GM23248 (cell line): Measurements from ENCODE around the gene SPTAN1. TPM values are rescaled to one million over a fixed set of nuclear protein-coding genes. Genes with fewer than 3 reads are reported as not detected.
"Not testable (repeated sequence)": the region's sequence is repeated elsewhere in the genome, so short reads cannot be mapped to it uniquely, and the experiment has no call there.

Source experiments
- DNase-seq: peaks from one replicate; pipeline ENCODE4 v3.0.0-alpha.2; 2015
- H2AFZ ChIP-seq: fragments of 200-600 bp; sonication (generic); 2 replicates; pipeline ENCODE4 v1.6.1; 2016; ENCODE audit warnings: antibody characterized with exemption
- H3F3A ChIP-seq: fragments of 200-600 bp; sonication (generic); 2 replicates; pipeline ENCODE4 v1.6.1; 2016; ENCODE audit warnings: mild to moderate bottlenecking, antibody characterized with exemption, mixed run types; ENCODE audit not compliant: insufficient read depth
- H3K27ac ChIP-seq: fragments of 200-600 bp; sonication (generic); 2 replicates; pipeline ENCODE4 v1.5.1; 2016; ENCODE audit warnings: mild to moderate bottlenecking
- H3K27me3 ChIP-seq: fragments of 200-600 bp; sonication (generic); replicated peaks from 2 replicates; pipeline ENCODE4 v1.6.1; 2016; ENCODE audit warnings: mild to moderate bottlenecking; ENCODE audit not compliant: insufficient read depth
- H3K36me3 ChIP-seq: fragments of 200-600 bp; sonication (generic); 2 replicates; pipeline ENCODE4 v1.6.1; 2016; ENCODE audit warnings: low read depth, mild to moderate bottlenecking
- H3K4me1 ChIP-seq: fragments of 200-600 bp; sonication (generic); 2 replicates; pipeline ENCODE4 v1.6.1; 2016; ENCODE audit warnings: mild to moderate bottlenecking; ENCODE audit not compliant: insufficient read depth
- H3K4me2 ChIP-seq: fragments of 200-600 bp; sonication (generic); one replicate; pipeline ENCODE4 v1.6.1; 2016; ENCODE audit warnings: mild to moderate bottlenecking; ENCODE audit not compliant: unreplicated experiment
- H3K4me3 ChIP-seq: fragments of 200-600 bp; sonication (generic); 2 replicates; pipeline ENCODE4 v1.5.1; 2016; ENCODE audit warnings: mild to moderate bottlenecking
- H3K79me2 ChIP-seq: fragments of 200-600 bp; sonication (generic); 2 replicates; pipeline ENCODE4 v1.6.1; 2016; ENCODE audit warnings: mild to moderate bottlenecking; ENCODE audit not compliant: insufficient read depth
- H3K9ac ChIP-seq: fragments of 200-600 bp; sonication (generic); 2 replicates; pipeline ENCODE4 v1.6.1; 2016; ENCODE audit warnings: mild to moderate bottlenecking
- H3K9me2 ChIP-seq: fragments of 200-600 bp; sonication (generic); 2 replicates; pipeline ENCODE4 v1.6.1; 2016; ENCODE audit warnings: mixed run types, mild to moderate bottlenecking, moderate library complexity; ENCODE audit not compliant: insufficient read depth
- H3K9me3 ChIP-seq: fragments of 200-600 bp; sonication (generic); one replicate; pipeline ENCODE4 v1.6.1; 2017; ENCODE audit warnings: low read depth
- H4K20me1 ChIP-seq: fragments of 200-600 bp; sonication (generic); 2 replicates; pipeline ENCODE4 v1.6.0; 2016; ENCODE audit not compliant: insufficient read depth
- EZH2 ChIP-seq: fragments of 200-600 bp; sonication (generic); IDR thresholded peaks from 2 replicates; pipeline ENCODE4 v1.6.1; 2018; ENCODE audit warnings: antibody characterized with exemption, mild to moderate bottlenecking; ENCODE audit not compliant: insufficient read depth, poor library complexity, severe bottlenecking
- EZH2phosphoT487 ChIP-seq: fragments of 200-600 bp; sonication (generic); IDR thresholded peaks from 2 replicates; pipeline ENCODE4 v1.6.1; 2018; ENCODE audit warnings: antibody characterized with exemption, moderate library complexity, mild to moderate bottlenecking, low read depth; ENCODE audit not compliant: insufficient read depth
- WGBS, 2 experiments: methylation state at CpG; one replicate each; pipeline ENCODE4 v1.1.6; 2015 to 2017; ENCODE audit warnings: low lambda C conversion rate in 2 of 2, low coverage in 1 of 2; ENCODE audit errors: missing lambda C conversion rate in 2 of 2; 5-methylcytosine and 5-hydroxymethylcytosine counted together
- in situ Hi-C: fragments of 300-500 bp; cut with MboI; formaldehyde crosslinking; loops from 2 replicates; pipeline ENCODE4 v1.15.0; 2020
- polyA plus RNA-seq: library from polyadenylated mRNA; unstranded; fragments of >200 nt; fragmentation: Nextera tagmentation; extraction: Ambion mirVana; gene quantifications from 2 replicates; pipeline ENCODE4 v1.2.1, GENCODE V29; 2016
- total RNA-seq: library from RNA; depleted of rRNA; stranded (reverse); fragments of >200 nt; shearing (Covaris generic); gene quantifications from 2 replicates; pipeline ENCODE4 v1.2.3, GENCODE V29; 2014

The SPTAN1 gene
- total and polyA plus RNA-seq, 2 experiments from 2014 or later, result 144 to 275 TPM

DNA sequence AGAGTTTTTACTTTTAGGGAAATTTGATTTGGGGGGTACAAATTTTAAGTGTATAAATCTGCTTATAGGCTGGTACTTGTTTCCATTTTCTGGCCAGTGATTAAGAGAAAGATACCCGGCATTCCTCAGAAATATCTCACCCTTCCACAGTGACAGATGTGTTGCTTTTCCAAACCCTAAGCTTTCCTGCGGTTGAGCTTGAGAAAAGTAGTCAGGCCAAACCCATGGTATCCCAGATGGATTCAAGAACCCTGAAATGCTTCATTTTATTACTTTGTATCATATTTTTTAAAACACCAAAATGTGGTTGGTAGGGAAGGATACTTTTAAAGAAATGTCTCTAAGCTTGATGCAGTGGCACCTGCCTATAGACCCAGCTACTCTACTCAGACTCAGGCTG, 23.5 kb downstream of the SPTAN1 start:
- Histone ChIP-seq H3K9me2 (no peaks in the 10 kb centered on the region), H3K27ac (peak overlapping the region; percentile 50), H3K4me3 (no peak overlapping the region), H3K4me1 (peaks cover 15% of the 10 kb centered on the region), H3F3A (peaks cover 26% of the 10 kb centered on the region), H3K79me2 (peaks cover 63% of the 10 kb centered on the region), H4K20me1 (peaks cover 4% of the 10 kb centered on the region; the same call in 1 of the 2 replicates), H3K4me2 (peak overlapping the region; percentile 54), H3K9me3 (no peaks in the 10 kb centered on the region), H3K27me3 (no peaks in the 10 kb centered on the region), H3K9ac (peak overlapping the region; percentile 32; the same call in 1 of the 2 replicates), H3K36me3 (peaks cover 89% of the 10 kb centered on the region), H2AFZ (no peak overlapping the region)
- TF ChIP-seq EZH2, result no peak
- no peak for TF ChIP-seq EZH2phosphoT487
- 93 to 98% methylated on average over 2 of the region's 2 CpGs for WGBS, 2 experiments
- in situ Hi-C loops, result no loop called here
- peak; percentile 22 for DNase-seq

DNA sequence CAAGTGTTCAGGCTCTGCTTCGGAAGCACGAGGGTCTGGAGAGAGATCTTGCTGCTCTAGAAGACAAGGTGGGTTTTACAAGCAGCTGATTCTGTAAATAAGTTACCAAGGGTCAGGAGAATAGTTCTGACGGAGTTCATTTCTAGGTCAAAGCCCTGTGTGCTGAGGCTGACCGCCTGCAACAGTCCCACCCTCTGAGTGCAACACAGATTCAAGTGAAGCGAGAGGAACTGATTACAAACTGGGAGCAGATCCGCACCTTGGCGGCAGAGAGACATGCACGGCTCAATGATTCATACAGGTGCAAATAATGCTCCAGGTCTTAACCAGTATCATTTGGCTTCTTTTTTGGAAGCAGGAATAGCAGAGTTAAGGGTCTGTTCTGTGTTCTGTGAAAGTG, 24.8 kb downstream of the SPTAN1 start:
- TF ChIP-seq EZH2, result no peak
- no peak for TF ChIP-seq EZH2phosphoT487
- Histone ChIP-seq H3K9me3 (no peaks in the 10 kb centered on the region), H3K4me2 (no peak overlapping the region), H3K4me1 (peaks cover 15% of the 10 kb centered on the region), H3K79me2 (peaks cover 53% of the 10 kb centered on the region), H4K20me1 (peaks cover 4% of the 10 kb centered on the region; the same call in 1 of the 2 replicates), H3K9me2 (no peaks in the 10 kb centered on the region), H3K36me3 (peaks cover 93% of the 10 kb centered on the region), H3F3A (peaks cover 39% of the 10 kb centered on the region), H3K27me3 (no peaks in the 10 kb centered on the region), H3K4me3 (no peak overlapping the region), H2AFZ (no peak overlapping the region), H3K27ac (no peak overlapping the region), H3K9ac (no peak overlapping the region)
- in situ Hi-C loops, result no loop called here
- 96 to 98% methylated on average over 8 of the region's 8 CpGs for WGBS, 2 experiments
- no peak for DNase-seq

DNA sequence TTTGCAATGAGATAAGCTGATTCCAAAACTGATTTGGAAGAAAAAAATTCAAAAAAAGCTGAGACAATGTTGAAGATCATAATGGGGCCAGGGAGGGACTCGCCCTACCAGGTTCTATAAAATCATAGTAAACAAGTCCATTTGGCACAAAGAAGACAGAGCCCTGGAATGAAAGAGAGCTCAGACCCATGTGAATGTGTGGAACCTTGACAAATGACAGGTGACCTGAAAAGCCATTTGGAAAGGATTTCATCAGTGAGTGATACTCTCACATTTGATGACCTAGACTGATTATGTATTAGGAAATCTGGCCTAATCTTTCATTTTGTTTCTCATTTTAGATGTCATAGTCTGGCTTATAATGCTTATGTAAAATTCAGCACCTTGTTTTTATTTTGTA, 26.8 kb downstream of the SPTAN1 start:
- no peak for DNase-seq
- H3K9me2 ChIP-seq, result no peaks in the 10 kb centered on the region
- in situ Hi-C loops, result no loop called here

DNA sequence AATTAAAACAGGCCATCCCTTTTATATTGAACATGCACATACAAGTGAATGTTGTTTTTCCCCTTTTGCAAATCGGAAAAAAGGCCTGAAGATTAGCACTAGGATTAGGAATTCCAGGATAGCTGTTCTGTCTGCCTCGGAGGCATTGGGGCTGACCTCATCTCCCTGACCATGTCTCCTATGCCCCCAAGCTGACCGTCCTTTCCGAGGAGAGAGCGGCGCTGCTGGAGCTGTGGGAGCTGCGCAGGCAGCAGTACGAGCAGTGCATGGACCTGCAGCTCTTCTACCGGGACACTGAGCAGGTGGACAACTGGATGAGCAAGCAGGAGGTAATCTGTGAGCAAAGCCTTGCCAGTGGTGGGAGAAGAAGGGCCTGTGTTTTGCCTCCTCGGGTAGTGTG, 28.3 kb downstream of the SPTAN1 start:
- 87 to 88% methylated on average over 10 of the region's 10 CpGs for WGBS, 2 experiments
- no peak overlapping the region for H3K4me2 ChIP-seq
- DNase-seq, result no peak
- peaks cover 7% of the 10 kb centered on the region for H3K4me1 ChIP-seq
- H4K20me1 ChIP-seq, result no peaks in the 10 kb centered on the region
- H2AFZ ChIP-seq, result no peak overlapping the region
- in situ Hi-C loops, result no loop called here
- peaks cover 40% of the 10 kb centered on the region for H3F3A ChIP-seq
- no peak overlapping the region for H3K27ac ChIP-seq
- H3K79me2 ChIP-seq, result peaks cover 21% of the 10 kb centered on the region
- TF ChIP-seq EZH2, result no peak
- TF ChIP-seq EZH2phosphoT487, result no peak
- H3K27me3 ChIP-seq, result no peaks in the 10 kb centered on the region
- H3K9me3 ChIP-seq, result no peaks in the 10 kb centered on the region
- H3K9ac ChIP-seq, result no peak overlapping the region
- no peaks in the 10 kb centered on the region for H3K9me2 ChIP-seq
- no peak overlapping the region for H3K4me3 ChIP-seq
- peaks cover 98% of the 10 kb centered on the region for H3K36me3 ChIP-seq

More for the DNA sequence above, 26.8 kb downstream of the SPTAN1 start:
- Histone ChIP-seq H3F3A (peaks cover 48% of the 10 kb centered on the region), H3K79me2 (peaks cover 36% of the 10 kb centered on the region), H3K4me1 (peaks cover 15% of the 10 kb centered on the region), H3K4me3 (no peak overlapping the region), H3K27me3 (no peaks in the 10 kb centered on the region), H4K20me1 (peaks cover 4% of the 10 kb centered on the region; the same call in 1 of the 2 replicates), H3K4me2 (no peak overlapping the region), H2AFZ (no peak overlapping the region), H3K27ac (no peak overlapping the region), H3K9ac (no peak overlapping the region), H3K9me3 (no peaks in the 10 kb centered on the region), H3K36me3 (peaks cover 98% of the 10 kb centered on the region)
- TF ChIP-seq EZH2phosphoT487, result no peak
- TF ChIP-seq EZH2, result no peak
- 64 to 67% methylated on average over 1 of the region's 1 CpG for WGBS, 2 experiments

GRCh38 chr9:128585155-128585554, 32.8 kb downstream of the SPTAN1 start:
- H3K9me3 ChIP-seq, H3K4me1 ChIP-seq, H3K27ac ChIP-seq, H3K4me3 ChIP-seq, H3K79me2 ChIP-seq, H3K9ac ChIP-seq, H3K4me2 ChIP-seq, in situ Hi-C loops, DNase-seq, H2AFZ ChIP-seq, H3K27me3 ChIP-seq, H3K9me2 ChIP-seq, H4K20me1 ChIP-seq: not testable (repeated sequence)
- WGBS, 2 experiments, result 91 to 92% methylated on average over 8 of the region's 8 CpGs
- H3F3A ChIP-seq, result peaks cover 35% of the 10 kb centered on the region
- peaks cover 90% of the 10 kb centered on the region for H3K36me3 ChIP-seq

DNA sequence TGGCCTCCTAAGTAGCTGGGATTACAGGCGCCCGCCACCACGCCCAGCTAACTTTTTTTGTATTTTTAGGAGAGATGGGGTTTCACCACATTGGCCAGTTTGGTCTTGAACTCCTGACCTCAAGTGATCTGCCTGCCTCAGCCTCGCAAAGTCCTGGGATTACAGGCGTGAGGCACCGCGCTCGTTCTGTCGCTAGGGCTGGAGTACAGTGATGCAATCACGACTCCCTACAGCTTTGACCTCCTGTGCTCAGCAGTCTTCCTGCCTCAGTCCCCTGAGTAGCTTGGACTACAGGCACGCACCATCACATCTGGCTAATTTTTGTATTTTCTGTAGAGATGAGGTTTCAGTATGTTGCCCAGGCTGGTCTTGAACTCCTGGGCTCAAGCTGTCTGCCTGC, 34.5 kb downstream of the SPTAN1 start:
- H3K27ac ChIP-seq, H3K4me3 ChIP-seq, DNase-seq, H3K4me2 ChIP-seq, H2AFZ ChIP-seq, H4K20me1 ChIP-seq, H3K4me1 ChIP-seq, in situ Hi-C loops, H3K9me2 ChIP-seq, H3K9ac ChIP-seq, H3K27me3 ChIP-seq, H3K9me3 ChIP-seq: not testable (repeated sequence)
- Histone ChIP-seq H3K79me2 (peaks cover 12% of the 10 kb centered on the region; the same call in 1 of the 2 replicates), H3K36me3 (peaks cover 81% of the 10 kb centered on the region), H3F3A (peaks cover 31% of the 10 kb centered on the region)
- 92 to 97% methylated on average over 11 of the region's 11 CpGs for WGBS, 2 experiments
